ENCODE measurements around the gene DSTN. TPM values are rescaled to one million over a fixed set of nuclear protein-coding genes. Genes with fewer than 3 reads are reported as not detected.

The DSTN gene
- total RNA-seq, 1 experiment from 2014 or later, result 202 TPM

DNA sequence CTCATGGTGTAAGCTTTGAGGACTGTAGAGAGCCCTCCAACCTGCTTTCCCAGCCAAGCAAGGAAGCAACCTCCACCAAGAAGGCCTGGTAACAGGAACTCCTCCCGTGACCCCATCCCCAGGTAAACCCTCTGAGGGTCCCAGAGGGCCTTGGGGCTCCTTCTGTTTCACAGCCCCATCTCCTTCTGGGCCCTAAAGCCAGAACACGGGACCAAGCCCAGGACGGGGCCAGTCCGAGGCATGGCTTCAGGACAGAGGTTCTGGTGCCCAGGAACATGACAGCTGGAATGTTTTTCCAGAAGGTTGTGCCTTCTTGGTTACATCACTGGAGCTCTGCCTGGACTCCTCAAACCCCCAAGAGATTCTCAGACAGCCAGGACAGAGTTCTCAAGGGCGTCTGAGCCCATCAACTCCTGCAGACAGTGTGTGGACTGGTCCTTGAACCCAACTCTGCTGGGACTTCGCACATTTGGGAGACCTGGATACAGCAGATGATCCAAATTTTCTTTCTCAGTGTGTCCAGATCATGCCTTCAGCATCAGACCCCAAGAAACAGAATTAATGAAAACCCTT is 69.0 kb downstream of the DSTN start:
- H3K9me2 ChIP-seq (ENCODE audit: insufficient read depth), result no peaks in the 10 kb centered on the region
- POLR2A ChIA-PET, result no interaction called here
- no peak for TF ChIP-seq FOSL1 (IDR thresholded peaks at IDR 0.05; ENCODE audit: low read depth)
- TF ChIP-seq ELF1 (IDR thresholded peaks at IDR 0.05; ENCODE audit: borderline replicate concordance, low read depth), result no peak
- no peak for TF ChIP-seq EGR1 (IDR thresholded peaks at IDR 0.05; ENCODE audit: low read depth)
- TF ChIP-seq POLR2A (IDR thresholded peaks at IDR 0.05; ENCODE audit: borderline replicate concordance, extremely low read depth, insufficient read depth, insufficient read length), result no peak
- TF ChIP-seq YY1 (IDR thresholded peaks at IDR 0.05; ENCODE audit: extremely low read depth, insufficient replicate concordance, low read depth, low read length), result no peak
- no peak for TF ChIP-seq REST (IDR thresholded peaks at IDR 0.05; ENCODE audit: low read depth)
- no peak for TF ChIP-seq RAD21 (IDR thresholded peaks at IDR 0.05; ENCODE audit: low read depth)
- no peak for TF ChIP-seq EZH2phosphoT487 (IDR thresholded peaks at IDR 0.05; ENCODE audit: borderline replicate concordance)
- TF ChIP-seq ZBTB33 (IDR thresholded peaks at IDR 0.05; ENCODE audit: extremely low read depth, insufficient replicate concordance, low read length), result no peak
- no peak for TF ChIP-seq TCF7L2 (IDR thresholded peaks at IDR 0.05; ENCODE audit: borderline replicate concordance, extremely low read depth, insufficient read depth, insufficient read length)
- H3K9me3 ChIP-seq (ENCODE audit: control insufficient read depth in 1 of 2, insufficient read depth in 1 of 2, low read depth in 1 of 2, low read length in 2 of 2), result no peaks in the 10 kb centered on the region
- H2AFZ ChIP-seq (ENCODE audit: low read depth, low read length, poor library complexity, severe bottlenecking), result no peak overlapping the region
- intact Hi-C loops (cut with micrococcal nuclease), result no loop called here
- ATAC-seq, result no peak
- CTCF ChIA-PET, result interaction anchor here (0.6 kb wide), 1 partner anchor 357 kb away, joined by 3 read pairs; no protein-coding TSS in a partner anchor
- H3K27me3 ChIP-seq (ENCODE audit: insufficient read depth, low read length), result no peaks in the 10 kb centered on the region
- RAD21 ChIA-PET (ENCODE audit: low non-redundant PET in 1 of 2, low total read pairs in 2 of 2, uncharacterized antibody in 2 of 2, unreplicated experiment in 2 of 2), result no interaction called here
- H3K9ac ChIP-seq (ENCODE audit: low read length), result no peak overlapping the region
- BruUV-seq (replicated peaks), result no TSS peak
- H3K36me3 ChIP-seq (ENCODE audit: control insufficient read depth in 1 of 2, insufficient read depth in 2 of 2, low read length in 2 of 2), result peaks cover 12 to 14% of the 10 kb centered on the region in 2 experiments; a peak in 3 of 4 replicates
- no peak for DNase-seq (ENCODE audit: low read depth, low spot score)
- no peaks in the 10 kb centered on the region for H3K4me1 ChIP-seq (ENCODE audit: control insufficient read depth in 1 of 2, insufficient read depth in 2 of 2, low read length in 2 of 2)
- H3K27ac ChIP-seq (ENCODE audit: low read depth, low read length), result no peak overlapping the region
- no peak overlapping the region for H3K4me3 ChIP-seq (replicated peaks in 1 of 2; ENCODE audit: low read depth in 1 of 2, low read length in 2 of 2)
- H3K4me2 ChIP-seq (ENCODE audit: low read length), result no peak overlapping the region
- no peaks in the 10 kb centered on the region for H4K20me1 ChIP-seq (ENCODE audit: insufficient read depth)
- peaks cover 9% of the 10 kb centered on the region for H3K79me2 ChIP-seq (ENCODE audit: insufficient read depth, low read length)
